Measurements from ENCODE around the gene PRKRIP1. TPM values are rescaled to one million over a fixed set of nuclear protein-coding genes. Genes with fewer than 3 reads are reported as not detected.

Gene PRKRIP1
- total and polyA plus RNA-seq, 2 experiments from 2014 or later = 25.5 to 29.1 TPM

DNA sequence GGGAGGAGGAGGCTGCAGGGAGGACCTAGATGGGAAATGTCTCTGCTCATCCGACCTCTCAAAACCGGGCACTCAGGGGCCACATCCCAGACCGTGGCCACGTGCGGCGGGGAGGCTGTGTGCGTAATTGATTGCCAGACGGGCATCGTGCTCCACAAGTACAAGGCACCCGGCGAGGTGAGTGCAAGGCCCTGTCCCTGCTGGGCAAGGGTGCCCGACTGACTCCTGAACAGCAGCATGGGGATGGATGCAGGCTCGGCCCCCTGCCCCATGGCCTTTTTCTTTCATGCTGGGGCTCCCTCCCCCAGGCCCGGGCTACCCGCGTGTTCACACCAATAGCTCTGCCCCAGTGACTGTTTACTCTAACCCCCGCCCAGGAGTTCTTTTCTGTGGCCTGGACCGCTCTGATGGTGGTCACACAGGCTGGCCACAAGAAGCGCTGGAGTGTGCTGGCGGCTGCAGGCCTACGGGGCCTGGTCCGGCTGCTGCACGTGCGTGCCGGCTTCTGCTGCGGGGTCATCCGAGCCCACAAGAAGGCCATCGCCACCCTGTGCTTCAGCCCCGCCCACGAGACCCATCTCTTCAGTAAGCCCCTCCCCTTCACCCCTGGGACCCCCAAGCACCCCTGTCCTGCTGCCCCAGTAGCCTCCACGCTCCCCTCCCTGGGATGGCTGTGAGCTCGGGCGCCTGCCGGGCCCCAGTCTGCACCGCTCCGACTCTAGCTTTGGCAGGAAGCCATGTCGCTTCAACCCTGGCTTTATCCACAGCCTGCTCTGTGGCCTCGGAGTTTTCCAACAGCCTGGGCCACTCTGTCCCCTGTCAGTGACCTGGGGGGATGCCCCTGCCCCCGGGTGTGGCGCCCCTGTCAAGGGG is 72.6 kb downstream of the PRKRIP1 start:
- no peak overlapping the region for H3K27ac ChIP-seq (ENCODE audit: low read depth)
- no peaks in the 10 kb centered on the region for H3K36me3 ChIP-seq (ENCODE audit: insufficient read depth)
- no peaks in the 10 kb centered on the region for H3K27me3 ChIP-seq (ENCODE audit: insufficient read depth)
- no peak overlapping the region for H3K4me3 ChIP-seq
- H3K27me3 Mint-ChIP-seq (ENCODE audit: insufficient read depth, low read depth, poor library complexity) = peaks cover 29% of the 10 kb centered on the region
- H3K36me3 Mint-ChIP-seq (ENCODE audit: low read depth) = peaks cover 23% of the 10 kb centered on the region
- peaks cover 16% of the 10 kb centered on the region for H3K4me1 Mint-ChIP-seq
- no peak overlapping the region for H3K4me3 Mint-ChIP-seq
- DNase-seq (ENCODE audit: low spot score) = no peak
- peaks cover 8% of the 10 kb centered on the region for H3K79me2 ChIP-seq (replicated peaks; ENCODE audit: insufficient read depth)
- H3K27ac Mint-ChIP-seq = no peak overlapping the region
- H3K9me2 ChIP-seq (ENCODE audit: insufficient read depth) = no peaks in the 10 kb centered on the region
- H3K4me1 ChIP-seq (ENCODE audit: insufficient read depth) = 0 out of 2 replicates have a peak, but pooled peaks cover 11% of the 10 kb centered on the region
- H3K9me3 Mint-ChIP-seq = peaks cover 3% of the 10 kb centered on the region; the same call in 1 of the 3 replicates
- ATAC-seq = no peak
- peaks cover 4% of the 10 kb centered on the region; the same call in 1 of the 2 replicates for H4K20me1 ChIP-seq (replicated peaks; ENCODE audit: insufficient read depth)
- peaks cover 6% of the 10 kb centered on the region; the same call in 1 of the 2 replicates for H3F3A ChIP-seq (replicated peaks; ENCODE audit: low read depth)
- H3K4me2 ChIP-seq = no peak overlapping the region
- no peak overlapping the region for H2AFZ ChIP-seq
- TF ChIP-seq NANOG (IDR thresholded peaks at IDR 0.05; ENCODE audit: borderline replicate concordance) = no peak
- TF ChIP-seq, protein P1, sequence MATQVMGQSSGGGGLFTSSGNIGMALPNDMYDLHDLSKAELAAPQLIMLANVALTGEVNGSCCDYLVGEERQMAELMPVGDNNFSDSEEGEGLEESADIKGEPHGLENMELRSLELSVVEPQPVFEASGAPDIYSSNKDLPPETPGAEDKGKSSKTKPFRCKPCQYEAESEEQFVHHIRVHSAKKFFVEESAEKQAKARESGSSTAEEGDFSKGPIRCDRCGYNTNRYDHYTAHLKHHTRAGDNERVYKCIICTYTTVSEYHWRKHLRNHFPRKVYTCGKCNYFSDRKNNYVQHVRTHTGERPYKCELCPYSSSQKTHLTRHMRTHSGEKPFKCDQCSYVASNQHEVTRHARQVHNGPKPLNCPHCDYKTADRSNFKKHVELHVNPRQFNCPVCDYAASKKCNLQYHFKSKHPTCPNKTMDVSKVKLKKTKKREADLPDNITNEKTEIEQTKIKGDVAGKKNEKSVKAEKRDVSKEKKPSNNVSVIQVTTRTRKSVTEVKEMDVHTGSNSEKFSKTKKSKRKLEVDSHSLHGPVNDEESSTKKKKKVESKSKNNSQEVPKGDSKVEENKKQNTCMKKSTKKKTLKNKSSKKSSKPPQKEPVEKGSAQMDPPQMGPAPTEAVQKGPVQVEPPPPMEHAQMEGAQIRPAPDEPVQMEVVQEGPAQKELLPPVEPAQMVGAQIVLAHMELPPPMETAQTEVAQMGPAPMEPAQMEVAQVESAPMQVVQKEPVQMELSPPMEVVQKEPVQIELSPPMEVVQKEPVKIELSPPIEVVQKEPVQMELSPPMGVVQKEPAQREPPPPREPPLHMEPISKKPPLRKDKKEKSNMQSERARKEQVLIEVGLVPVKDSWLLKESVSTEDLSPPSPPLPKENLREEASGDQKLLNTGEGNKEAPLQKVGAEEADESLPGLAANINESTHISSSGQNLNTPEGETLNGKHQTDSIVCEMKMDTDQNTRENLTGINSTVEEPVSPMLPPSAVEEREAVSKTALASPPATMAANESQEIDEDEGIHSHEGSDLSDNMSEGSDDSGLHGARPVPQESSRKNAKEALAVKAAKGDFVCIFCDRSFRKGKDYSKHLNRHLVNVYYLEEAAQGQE (IDR thresholded peaks at IDR 0.05; ENCODE audit: unreplicated experiment) = no peak
- TF ChIP-seq, protein P2, sequence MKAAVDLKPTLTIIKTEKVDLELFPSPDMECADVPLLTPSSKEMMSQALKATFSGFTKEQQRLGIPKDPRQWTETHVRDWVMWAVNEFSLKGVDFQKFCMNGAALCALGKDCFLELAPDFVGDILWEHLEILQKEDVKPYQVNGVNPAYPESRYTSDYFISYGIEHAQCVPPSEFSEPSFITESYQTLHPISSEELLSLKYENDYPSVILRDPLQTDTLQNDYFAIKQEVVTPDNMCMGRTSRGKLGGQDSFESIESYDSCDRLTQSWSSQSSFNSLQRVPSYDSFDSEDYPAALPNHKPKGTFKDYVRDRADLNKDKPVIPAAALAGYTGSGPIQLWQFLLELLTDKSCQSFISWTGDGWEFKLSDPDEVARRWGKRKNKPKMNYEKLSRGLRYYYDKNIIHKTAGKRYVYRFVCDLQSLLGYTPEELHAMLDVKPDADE (IDR thresholded peaks at IDR 0.05) = no peak
- no peak for TF ChIP-seq POLR2AphosphoS5 (IDR thresholded peaks at IDR 0.05; ENCODE audit: low read depth)
- TF ChIP-seq CREB1 (CRISPR knock-in tag; IDR thresholded peaks at IDR 0.05; ENCODE audit: low read depth) = no peak
- no peak for TF ChIP-seq STAT1 (IDR thresholded peaks at IDR 0.05; ENCODE audit: unreplicated experiment)
- TF ChIP-seq EZH2 (IDR thresholded peaks at IDR 0.05; ENCODE audit: low read depth, unreplicated experiment) = no peak
- TF ChIP-seq JUNB (IDR thresholded peaks at IDR 0.05; ENCODE audit: unreplicated experiment) = no peak
- TF ChIP-seq ZNF114 (CRISPR knock-in tag; IDR thresholded peaks at IDR 0.05) = no peak
- no peak for TF ChIP-seq ZNF331 (CRISPR knock-in tag; IDR thresholded peaks at IDR 0.05; ENCODE audit: low read depth)
- TF ChIP-seq, protein P3, sequence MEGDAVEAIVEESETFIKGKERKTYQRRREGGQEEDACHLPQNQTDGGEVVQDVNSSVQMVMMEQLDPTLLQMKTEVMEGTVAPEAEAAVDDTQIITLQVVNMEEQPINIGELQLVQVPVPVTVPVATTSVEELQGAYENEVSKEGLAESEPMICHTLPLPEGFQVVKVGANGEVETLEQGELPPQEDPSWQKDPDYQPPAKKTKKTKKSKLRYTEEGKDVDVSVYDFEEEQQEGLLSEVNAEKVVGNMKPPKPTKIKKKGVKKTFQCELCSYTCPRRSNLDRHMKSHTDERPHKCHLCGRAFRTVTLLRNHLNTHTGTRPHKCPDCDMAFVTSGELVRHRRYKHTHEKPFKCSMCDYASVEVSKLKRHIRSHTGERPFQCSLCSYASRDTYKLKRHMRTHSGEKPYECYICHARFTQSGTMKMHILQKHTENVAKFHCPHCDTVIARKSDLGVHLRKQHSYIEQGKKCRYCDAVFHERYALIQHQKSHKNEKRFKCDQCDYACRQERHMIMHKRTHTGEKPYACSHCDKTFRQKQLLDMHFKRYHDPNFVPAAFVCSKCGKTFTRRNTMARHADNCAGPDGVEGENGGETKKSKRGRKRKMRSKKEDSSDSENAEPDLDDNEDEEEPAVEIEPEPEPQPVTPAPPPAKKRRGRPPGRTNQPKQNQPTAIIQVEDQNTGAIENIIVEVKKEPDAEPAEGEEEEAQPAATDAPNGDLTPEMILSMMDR (conservative IDR thresholded peaks at IDR 0.05; ENCODE audit: low read depth in 2 of 2) = no peak
- TF ChIP-seq EZH2phosphoT487 (IDR thresholded peaks at IDR 0.05; ENCODE audit: unreplicated experiment) = no peak
- TF ChIP-seq, protein P4, sequence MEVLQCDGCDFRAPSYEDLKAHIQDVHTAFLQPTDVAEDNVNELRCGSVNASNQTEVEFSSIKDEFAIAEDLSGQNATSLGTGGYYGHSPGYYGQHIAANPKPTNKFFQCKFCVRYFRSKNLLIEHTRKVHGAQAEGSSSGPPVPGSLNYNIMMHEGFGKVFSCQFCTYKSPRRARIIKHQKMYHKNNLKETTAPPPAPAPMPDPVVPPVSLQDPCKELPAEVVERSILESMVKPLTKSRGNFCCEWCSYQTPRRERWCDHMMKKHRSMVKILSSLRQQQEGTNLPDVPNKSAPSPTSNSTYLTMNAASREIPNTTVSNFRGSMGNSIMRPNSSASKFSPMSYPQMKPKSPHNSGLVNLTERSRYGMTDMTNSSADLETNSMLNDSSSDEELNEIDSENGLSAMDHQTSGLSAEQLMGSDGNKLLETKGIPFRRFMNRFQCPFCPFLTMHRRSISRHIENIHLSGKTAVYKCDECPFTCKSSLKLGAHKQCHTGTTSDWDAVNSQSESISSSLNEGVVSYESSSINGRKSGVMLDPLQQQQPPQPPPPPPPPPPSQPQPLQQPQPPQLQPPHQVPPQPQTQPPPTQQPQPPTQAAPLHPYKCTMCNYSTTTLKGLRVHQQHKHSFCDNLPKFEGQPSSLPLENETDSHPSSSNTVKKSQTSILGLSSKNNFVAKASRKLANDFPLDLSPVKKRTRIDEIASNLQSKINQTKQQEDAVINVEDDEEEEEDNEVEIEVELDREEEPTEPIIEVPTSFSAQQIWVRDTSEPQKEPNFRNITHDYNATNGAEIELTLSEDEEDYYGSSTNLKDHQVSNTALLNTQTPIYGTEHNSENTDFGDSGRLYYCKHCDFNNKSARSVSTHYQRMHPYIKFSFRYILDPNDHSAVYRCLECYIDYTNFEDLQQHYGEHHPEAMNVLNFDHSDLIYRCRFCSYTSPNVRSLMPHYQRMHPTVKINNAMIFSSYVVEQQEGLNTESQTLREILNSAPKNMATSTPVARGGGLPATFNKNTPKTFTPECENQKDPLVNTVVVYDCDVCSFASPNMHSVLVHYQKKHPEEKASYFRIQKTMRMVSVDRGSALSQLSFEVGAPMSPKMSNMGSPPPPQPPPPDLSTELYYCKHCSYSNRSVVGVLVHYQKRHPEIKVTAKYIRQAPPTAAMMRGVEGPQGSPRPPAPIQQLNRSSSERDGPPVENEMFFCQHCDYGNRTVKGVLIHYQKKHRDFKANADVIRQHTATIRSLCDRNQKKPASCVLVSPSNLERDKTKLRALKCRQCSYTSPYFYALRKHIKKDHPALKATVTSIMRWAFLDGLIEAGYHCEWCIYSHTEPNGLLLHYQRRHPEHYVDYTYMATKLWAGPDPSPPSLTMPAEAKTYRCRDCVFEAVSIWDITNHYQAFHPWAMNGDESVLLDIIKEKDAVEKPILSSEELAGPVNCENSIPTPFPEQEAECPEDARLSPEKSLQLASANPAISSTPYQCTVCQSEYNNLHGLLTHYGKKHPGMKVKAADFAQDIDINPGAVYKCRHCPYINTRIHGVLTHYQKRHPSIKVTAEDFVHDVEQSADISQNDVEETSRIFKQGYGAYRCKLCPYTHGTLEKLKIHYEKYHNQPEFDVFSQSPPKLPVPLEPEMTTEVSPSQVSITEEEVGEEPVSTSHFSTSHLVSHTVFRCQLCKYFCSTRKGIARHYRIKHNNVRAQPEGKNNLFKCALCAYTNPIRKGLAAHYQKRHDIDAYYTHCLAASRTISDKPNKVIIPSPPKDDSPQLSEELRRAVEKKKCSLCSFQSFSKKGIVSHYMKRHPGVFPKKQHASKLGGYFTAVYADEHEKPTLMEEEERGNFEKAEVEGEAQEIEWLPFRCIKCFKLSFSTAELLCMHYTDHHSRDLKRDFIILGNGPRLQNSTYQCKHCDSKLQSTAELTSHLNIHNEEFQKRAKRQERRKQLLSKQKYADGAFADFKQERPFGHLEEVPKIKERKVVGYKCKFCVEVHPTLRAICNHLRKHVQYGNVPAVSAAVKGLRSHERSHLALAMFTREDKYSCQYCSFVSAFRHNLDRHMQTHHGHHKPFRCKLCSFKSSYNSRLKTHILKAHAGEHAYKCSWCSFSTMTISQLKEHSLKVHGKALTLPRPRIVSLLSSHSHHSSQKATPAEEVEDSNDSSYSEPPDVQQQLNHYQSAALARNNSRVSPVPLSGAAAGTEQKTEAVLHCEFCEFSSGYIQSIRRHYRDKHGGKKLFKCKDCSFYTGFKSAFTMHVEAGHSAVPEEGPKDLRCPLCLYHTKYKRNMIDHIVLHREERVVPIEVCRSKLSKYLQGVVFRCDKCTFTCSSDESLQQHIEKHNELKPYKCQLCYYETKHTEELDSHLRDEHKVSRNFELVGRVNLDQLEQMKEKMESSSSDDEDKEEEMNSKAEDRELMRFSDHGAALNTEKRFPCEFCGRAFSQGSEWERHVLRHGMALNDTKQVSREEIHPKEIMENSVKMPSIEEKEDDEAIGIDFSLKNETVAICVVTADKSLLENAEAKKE (CRISPR knock-in tag; IDR thresholded peaks at IDR 0.05) = no peak

Data from GM23338 (cell line).